DOHH2 (cell line): ENCODE measurements around the gene IBA57.

Experiments
- H3F3A ChIP-seq: fragments of 200-600 bp; sonication (generic), shearing (Covaris generic); 2 replicates; pipeline ENCODE4 v1.6.0; 2016; ENCODE audit warnings: antibody characterized with exemption, mild to moderate bottlenecking; ENCODE audit not compliant: control insufficient read depth, insufficient read depth
- H3K27ac ChIP-seq: fragments of 200-600 bp; sonication (generic); 2 replicates; pipeline ENCODE4 v1.5.1; 2014; ENCODE audit warnings: low read depth, mild to moderate bottlenecking, low read length, moderate library complexity
- H3K27me3 ChIP-seq: fragments of 200-600 bp; sonication (generic); 2 replicates; pipeline ENCODE4 v1.6.1; 2014; ENCODE audit warnings: mild to moderate bottlenecking, low read length, mixed read lengths; ENCODE audit not compliant: control insufficient read depth
- H3K36me3 ChIP-seq: fragments of 200-600 bp; sonication (generic); 2 replicates; pipeline ENCODE4 v1.6.1; 2014; ENCODE audit warnings: mild to moderate bottlenecking, low read length, moderate library complexity, mixed read lengths; ENCODE audit not compliant: control insufficient read depth
- H3K4me1 ChIP-seq: fragments of 200-600 bp; sonication (generic); 2 replicates; pipeline ENCODE4 v1.6.1; 2014; ENCODE audit warnings: mild to moderate bottlenecking, low read length, mixed read lengths; ENCODE audit not compliant: control insufficient read depth
- H3K4me2 ChIP-seq: fragments of 200-600 bp; sonication (generic); 2 replicates; pipeline ENCODE4 v1.6.0; 2014; ENCODE audit warnings: mild to moderate bottlenecking, low read length, moderate library complexity
- H3K4me3 ChIP-seq: fragments of 200-600 bp; sonication (generic); 2 replicates; pipeline ENCODE4 v1.5.1; 2014; ENCODE audit warnings: mild to moderate bottlenecking, low read length, mixed read lengths
- H3K79me2 ChIP-seq: fragments of 200-600 bp; sonication (generic); 2 replicates; pipeline ENCODE4 v1.6.1; 2014; ENCODE audit warnings: mild to moderate bottlenecking, low read length, mixed read lengths; ENCODE audit not compliant: control insufficient read depth
- H3K9me2 ChIP-seq: fragments of 200-600 bp; sonication (generic); replicated peaks from 2 replicates; pipeline ENCODE4 v1.6.1; 2014; ENCODE audit warnings: mild to moderate bottlenecking, low read length, mixed read lengths; ENCODE audit not compliant: control insufficient read depth
- H3K9me3 ChIP-seq: fragments of 200-600 bp; sonication (generic); 2 replicates; pipeline ENCODE4 v1.6.1; 2014; ENCODE audit warnings: antibody characterized with exemption, low read length, mixed read lengths; ENCODE audit not compliant: control insufficient read depth, insufficient read depth
- H4K20me1 ChIP-seq: fragments of 200-600 bp; sonication (generic); 2 replicates; pipeline ENCODE4 v1.6.0; 2014; ENCODE audit warnings: low read depth, mild to moderate bottlenecking, antibody characterized with exemption, low read length, moderate library complexity; ENCODE audit not compliant: control insufficient read depth, insufficient read depth
- EZH2phosphoT487 ChIP-seq: fragments of 200-600 bp; sonication (generic); IDR thresholded peaks from 2 replicates; pipeline ENCODE4 v1.6.1; 2017; ENCODE audit warnings: borderline replicate concordance, mild to moderate bottlenecking, antibody characterized with exemption, low read length, moderate library complexity, mixed read lengths
- TF ChIP-seq, protein P1 (sequence below): fragments of 200-600 bp; sonication (generic); IDR thresholded peaks from one replicate; pipeline ENCODE4 v1.5.1; 2014; ENCODE audit warnings: antibody characterized with exemption, mild to moderate bottlenecking, low read depth, low read length; ENCODE audit not compliant: poor library complexity, severe bottlenecking

Gene IBA57

DNA sequence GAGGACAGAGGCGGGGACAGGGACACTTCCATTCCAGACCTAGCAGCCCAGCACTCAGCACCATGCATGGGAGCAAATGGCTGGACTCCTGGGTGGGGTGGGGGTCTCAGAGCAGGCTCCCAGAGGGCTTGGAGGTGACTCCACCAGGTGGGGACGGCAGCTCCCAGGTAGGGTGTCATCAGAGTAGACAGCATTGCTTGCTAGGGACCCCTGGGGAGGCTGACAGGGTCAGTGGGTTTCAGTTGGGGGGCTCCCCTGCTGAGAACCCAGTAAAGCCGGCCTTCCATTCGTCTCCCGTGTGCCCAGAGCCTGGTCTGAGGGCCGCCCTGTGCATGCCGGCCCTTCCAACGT, 20.6 kb upstream of the IBA57 start:
- H3K79me2 ChIP-seq: peaks cover 64% of the 10 kb centered on the region
- peaks cover 35% of the 10 kb centered on the region for H3K4me1 ChIP-seq
- H4K20me1 ChIP-seq: peaks cover 18% of the 10 kb centered on the region; the same call in 1 of the 2 replicates
- no peak for TF ChIP-seq EZH2phosphoT487
- TF ChIP-seq, protein P1, sequence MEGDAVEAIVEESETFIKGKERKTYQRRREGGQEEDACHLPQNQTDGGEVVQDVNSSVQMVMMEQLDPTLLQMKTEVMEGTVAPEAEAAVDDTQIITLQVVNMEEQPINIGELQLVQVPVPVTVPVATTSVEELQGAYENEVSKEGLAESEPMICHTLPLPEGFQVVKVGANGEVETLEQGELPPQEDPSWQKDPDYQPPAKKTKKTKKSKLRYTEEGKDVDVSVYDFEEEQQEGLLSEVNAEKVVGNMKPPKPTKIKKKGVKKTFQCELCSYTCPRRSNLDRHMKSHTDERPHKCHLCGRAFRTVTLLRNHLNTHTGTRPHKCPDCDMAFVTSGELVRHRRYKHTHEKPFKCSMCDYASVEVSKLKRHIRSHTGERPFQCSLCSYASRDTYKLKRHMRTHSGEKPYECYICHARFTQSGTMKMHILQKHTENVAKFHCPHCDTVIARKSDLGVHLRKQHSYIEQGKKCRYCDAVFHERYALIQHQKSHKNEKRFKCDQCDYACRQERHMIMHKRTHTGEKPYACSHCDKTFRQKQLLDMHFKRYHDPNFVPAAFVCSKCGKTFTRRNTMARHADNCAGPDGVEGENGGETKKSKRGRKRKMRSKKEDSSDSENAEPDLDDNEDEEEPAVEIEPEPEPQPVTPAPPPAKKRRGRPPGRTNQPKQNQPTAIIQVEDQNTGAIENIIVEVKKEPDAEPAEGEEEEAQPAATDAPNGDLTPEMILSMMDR: no peak
- H3K27me3 ChIP-seq: no peaks in the 10 kb centered on the region
- H3K9me3 ChIP-seq: no peaks in the 10 kb centered on the region
- H3K9me2 ChIP-seq: no peaks in the 10 kb centered on the region
- no peak overlapping the region for H3K4me2 ChIP-seq
- H3K27ac ChIP-seq: no peak overlapping the region
- H3F3A ChIP-seq: no peaks in the 10 kb centered on the region
- H3K4me3 ChIP-seq: no peak overlapping the region
- peaks cover 19% of the 10 kb centered on the region for H3K36me3 ChIP-seq

DNA sequence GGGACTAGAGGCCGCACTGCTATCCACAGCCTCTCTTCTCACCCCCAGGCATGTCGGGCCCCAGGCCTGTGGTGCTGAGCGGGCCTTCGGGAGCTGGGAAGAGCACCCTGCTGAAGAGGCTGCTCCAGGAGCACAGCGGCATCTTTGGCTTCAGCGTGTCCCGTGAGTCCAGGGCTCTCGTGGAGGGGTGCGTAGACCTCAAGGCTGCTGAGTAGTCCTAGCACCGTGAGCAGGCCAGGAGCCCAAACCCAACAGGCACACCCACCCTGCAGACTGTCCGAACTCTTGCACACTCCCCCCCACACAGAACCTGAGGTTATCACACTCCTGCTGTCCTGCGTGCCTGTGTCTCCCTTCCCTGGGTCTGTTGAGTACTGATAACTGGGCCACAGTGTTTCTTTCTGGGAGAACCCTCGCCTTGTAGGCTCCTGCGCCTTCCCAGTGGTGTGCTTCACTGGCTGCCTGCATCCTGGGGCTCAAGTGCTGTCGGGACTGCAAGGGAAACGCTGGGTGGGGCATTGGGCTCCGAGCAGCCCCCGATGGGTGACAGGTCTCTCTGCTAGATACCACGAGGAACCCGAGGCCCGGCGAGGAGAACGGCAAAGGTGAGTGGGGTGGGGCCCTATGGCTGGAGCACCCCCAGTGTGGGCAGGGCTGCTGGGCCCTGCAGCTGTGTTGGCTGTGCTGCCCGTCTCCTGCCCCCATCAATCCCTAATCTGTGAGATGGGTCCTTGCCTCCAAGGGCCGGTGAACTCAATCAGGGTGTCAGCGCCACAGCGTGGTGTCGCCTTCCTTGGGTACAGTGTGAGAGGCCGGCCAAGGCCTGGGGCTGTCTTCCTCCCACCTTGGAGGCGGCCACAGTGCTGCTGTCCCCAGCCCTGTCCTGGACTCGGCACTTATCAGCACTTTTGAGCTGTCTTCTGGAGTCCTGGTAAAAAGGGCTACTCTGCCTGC, 19.9 kb upstream of the IBA57 start:
- no peak for TF ChIP-seq EZH2phosphoT487
- TF ChIP-seq, protein P1: no peak
- Histone ChIP-seq H3K36me3 (peaks cover 17% of the 10 kb centered on the region), H3K9me2 (no peaks in the 10 kb centered on the region), H3K27me3 (no peaks in the 10 kb centered on the region), H3F3A (no peaks in the 10 kb centered on the region), H3K27ac (no peak overlapping the region), H3K9me3 (no peaks in the 10 kb centered on the region), H4K20me1 (peaks cover 15% of the 10 kb centered on the region; the same call in 1 of the 2 replicates), H3K4me3 (no peak overlapping the region), H3K79me2 (peaks cover 58% of the 10 kb centered on the region), H3K4me1 (peaks cover 35% of the 10 kb centered on the region), H3K4me2 (no peak overlapping the region)

DNA sequence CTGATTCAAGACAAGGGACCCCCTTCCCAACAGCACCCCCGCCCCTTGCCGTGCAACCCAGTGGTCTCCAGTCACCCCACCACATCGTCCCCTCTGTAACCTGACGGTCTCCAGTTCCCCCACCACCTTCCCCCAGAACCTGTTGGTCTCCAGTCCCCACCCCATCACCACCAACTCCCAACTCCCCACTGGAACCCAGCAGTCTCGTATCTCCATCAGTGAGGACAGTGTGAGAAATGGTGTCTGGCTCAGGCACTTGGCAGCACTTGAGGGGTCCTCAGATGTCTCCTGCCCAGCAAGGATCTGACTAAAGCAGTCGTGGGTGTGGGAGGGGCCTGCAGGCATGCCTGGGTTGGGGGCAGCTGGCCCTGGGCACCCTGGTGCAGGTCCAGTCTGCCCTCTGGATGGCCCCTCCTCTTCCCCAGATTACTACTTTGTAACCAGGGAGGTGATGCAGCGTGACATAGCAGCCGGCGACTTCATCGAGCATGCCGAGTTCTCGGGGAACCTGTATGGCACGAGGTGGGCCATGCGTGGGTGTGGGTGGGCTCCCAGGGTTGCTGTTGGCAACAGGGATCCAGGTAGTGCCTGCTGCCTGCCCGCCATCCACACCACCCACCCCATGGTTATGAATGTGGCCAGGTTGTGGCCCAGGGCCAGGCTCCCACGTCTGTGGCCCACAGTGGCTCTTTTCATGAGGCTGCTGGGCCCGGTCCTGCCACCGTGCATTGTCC, 19.0 kb upstream of the IBA57 start:
- no peaks in the 10 kb centered on the region for H3F3A ChIP-seq
- no peak overlapping the region for H3K4me3 ChIP-seq
- H3K4me1 ChIP-seq: peaks cover 28% of the 10 kb centered on the region
- H3K36me3 ChIP-seq: peaks cover 13% of the 10 kb centered on the region
- peaks cover 7% of the 10 kb centered on the region; the same call in 1 of the 2 replicates for H4K20me1 ChIP-seq
- no peaks in the 10 kb centered on the region for H3K27me3 ChIP-seq
- no peak overlapping the region for H3K4me2 ChIP-seq
- no peaks in the 10 kb centered on the region for H3K9me3 ChIP-seq
- H3K27ac ChIP-seq: no peak overlapping the region
- H3K9me2 ChIP-seq: no peaks in the 10 kb centered on the region
- TF ChIP-seq, protein P1: no peak
- TF ChIP-seq EZH2phosphoT487: no peak
- peaks cover 49% of the 10 kb centered on the region for H3K79me2 ChIP-seq
